ENCODE measurements around the gene INPP4B. TPM values are rescaled to one million over a fixed set of nuclear protein-coding genes. Genes with fewer than 3 reads are reported as not detected.
A peak's percentile ranks its signal among the peaks of the same experiment; 100 is the strongest.

INPP4B gene
- total RNA-seq, 1 experiment from 2014 or later = 53.7 TPM

- no peak for DNase-seq
- Histone ChIP-seq H3K4me2 (no peak overlapping the region), H3K79me2 (ENCODE audit: low read depth) (no peaks in the 10 kb centered on the region), H3K9me2 (ENCODE audit: insufficient read depth) (no peaks in the 10 kb centered on the region), H3K9me3 (ENCODE audit: insufficient read depth, low read depth) (no peaks in the 10 kb centered on the region), H3K27ac (peak overlapping the region; percentile 51), H3F3A (ENCODE audit: insufficient read depth, low read depth) (no peaks in the 10 kb centered on the region; the same call in 1 of the 2 replicates), H3K4me1 (replicated peaks; ENCODE audit: insufficient read depth) (0 out of 2 replicates have a peak, but pooled peaks cover 8% of the 10 kb centered on the region), H3K27me3 (ENCODE audit: insufficient read depth, low read depth) (no peaks in the 10 kb centered on the region), H3K36me3 (ENCODE audit: low read depth) (peaks cover 18% of the 10 kb centered on the region; the same call in 1 of the 2 replicates), H3K4me3 (no peak overlapping the region), H2AFZ (no peak overlapping the region), H4K20me1 (ENCODE audit: insufficient read depth) (no peaks in the 10 kb centered on the region)
- CTCF ChIA-PET = no interaction called here
- no TSS peak for BruUV-seq (replicated peaks)
- TF ChIP-seq, protein P1, sequence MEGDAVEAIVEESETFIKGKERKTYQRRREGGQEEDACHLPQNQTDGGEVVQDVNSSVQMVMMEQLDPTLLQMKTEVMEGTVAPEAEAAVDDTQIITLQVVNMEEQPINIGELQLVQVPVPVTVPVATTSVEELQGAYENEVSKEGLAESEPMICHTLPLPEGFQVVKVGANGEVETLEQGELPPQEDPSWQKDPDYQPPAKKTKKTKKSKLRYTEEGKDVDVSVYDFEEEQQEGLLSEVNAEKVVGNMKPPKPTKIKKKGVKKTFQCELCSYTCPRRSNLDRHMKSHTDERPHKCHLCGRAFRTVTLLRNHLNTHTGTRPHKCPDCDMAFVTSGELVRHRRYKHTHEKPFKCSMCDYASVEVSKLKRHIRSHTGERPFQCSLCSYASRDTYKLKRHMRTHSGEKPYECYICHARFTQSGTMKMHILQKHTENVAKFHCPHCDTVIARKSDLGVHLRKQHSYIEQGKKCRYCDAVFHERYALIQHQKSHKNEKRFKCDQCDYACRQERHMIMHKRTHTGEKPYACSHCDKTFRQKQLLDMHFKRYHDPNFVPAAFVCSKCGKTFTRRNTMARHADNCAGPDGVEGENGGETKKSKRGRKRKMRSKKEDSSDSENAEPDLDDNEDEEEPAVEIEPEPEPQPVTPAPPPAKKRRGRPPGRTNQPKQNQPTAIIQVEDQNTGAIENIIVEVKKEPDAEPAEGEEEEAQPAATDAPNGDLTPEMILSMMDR (conservative IDR thresholded peaks at IDR 0.05) = no peak
- TF ChIP-seq EZH2 (IDR thresholded peaks at IDR 0.05; ENCODE audit: low read depth) = no peak
- POLR2A ChIA-PET (ENCODE audit: unreplicated experiment) = no interaction called here
- intact Hi-C loops (cut with micrococcal nuclease; ENCODE audit: unreplicated experiment) = no loop called here
Observed at GRCh38 chr4:142416711-142417275, 429.3 kb downstream of the INPP4B start.

- H2AFZ ChIP-seq = no peak overlapping the region
- H3K27ac ChIP-seq = no peak overlapping the region; the same call in 1 of the 2 replicates
- no peak overlapping the region for H3K4me2 ChIP-seq
- BruUV-seq (replicated peaks) = no TSS peak
- no peaks in the 10 kb centered on the region for H3K9me3 ChIP-seq (ENCODE audit: insufficient read depth, low read depth)
- H3K36me3 ChIP-seq (ENCODE audit: low read depth) = peaks cover 18% of the 10 kb centered on the region; the same call in 1 of the 2 replicates
- no peaks in the 10 kb centered on the region; the same call in 1 of the 2 replicates for H3F3A ChIP-seq (ENCODE audit: insufficient read depth, low read depth)
- no peak overlapping the region for H3K4me3 ChIP-seq
- no peaks in the 10 kb centered on the region for H3K79me2 ChIP-seq (ENCODE audit: low read depth)
- 0 out of 2 replicates have a peak, but pooled peaks cover 8% of the 10 kb centered on the region for H3K4me1 ChIP-seq (replicated peaks; ENCODE audit: insufficient read depth)
- H3K9me2 ChIP-seq (ENCODE audit: insufficient read depth) = no peaks in the 10 kb centered on the region
- no peaks in the 10 kb centered on the region for H3K27me3 ChIP-seq (ENCODE audit: insufficient read depth, low read depth)
- intact Hi-C loops (cut with micrococcal nuclease; ENCODE audit: unreplicated experiment) = no loop called here
- POLR2A ChIA-PET (ENCODE audit: unreplicated experiment) = no interaction called here
- TF ChIP-seq EZH2 (IDR thresholded peaks at IDR 0.05; ENCODE audit: low read depth) = no peak
- TF ChIP-seq, protein P1 (conservative IDR thresholded peaks at IDR 0.05) = no peak
- H4K20me1 ChIP-seq (ENCODE audit: insufficient read depth) = no peaks in the 10 kb centered on the region
- CTCF ChIA-PET = no interaction called here
- no peak for DNase-seq
Observed at GRCh38 chr4:142416121-142416520, 430.0 kb downstream of the INPP4B start.

DNA sequence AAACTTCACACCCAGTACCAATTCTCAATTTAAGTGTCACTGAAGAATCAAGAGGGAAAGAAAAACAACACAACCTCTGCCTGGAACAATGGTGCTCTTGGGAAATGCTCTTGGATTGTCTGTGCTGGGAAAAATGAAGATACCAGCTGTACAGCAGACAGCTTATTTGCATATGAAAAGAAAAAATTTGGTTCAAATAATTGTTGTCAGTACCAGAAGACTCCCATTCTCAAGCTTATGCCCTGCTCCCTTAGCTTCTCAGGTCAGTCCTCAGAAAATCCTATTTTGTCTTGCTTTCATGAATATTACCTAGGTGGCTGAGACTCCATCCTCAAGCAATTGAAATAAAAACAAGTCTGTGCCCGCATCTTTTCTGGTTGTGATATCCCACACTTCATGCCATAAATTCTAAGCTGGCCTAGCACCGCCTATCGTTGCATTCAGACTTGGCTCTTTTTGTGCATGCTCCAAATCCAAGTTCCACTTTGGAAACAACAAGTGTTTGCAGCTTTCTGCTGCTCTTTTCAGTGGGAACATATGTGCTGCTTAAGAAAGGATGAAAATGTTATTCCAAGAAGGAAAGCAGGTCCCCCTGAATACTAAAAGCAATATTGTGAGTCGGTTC is 431.6 kb downstream of the INPP4B start:
- CTCF ChIA-PET = no interaction called here
- intact Hi-C loops (cut with micrococcal nuclease; ENCODE audit: unreplicated experiment) = no loop called here
- POLR2A ChIA-PET (ENCODE audit: unreplicated experiment) = interaction anchor here (0.6 kb wide), 1 partner anchor 9 kb away, joined by 3 read pairs; no protein-coding TSS in a partner anchor
- H3K79me2 ChIP-seq (ENCODE audit: low read depth) = peaks cover 5% of the 10 kb centered on the region; the same call in 1 of the 2 replicates
- peaks cover 18% of the 10 kb centered on the region; the same call in 1 of the 2 replicates for H3K36me3 ChIP-seq (ENCODE audit: low read depth)
- H2AFZ ChIP-seq = no peak overlapping the region
- H3K9me3 ChIP-seq (ENCODE audit: insufficient read depth, low read depth) = no peaks in the 10 kb centered on the region
- no peaks in the 10 kb centered on the region for H4K20me1 ChIP-seq (ENCODE audit: insufficient read depth)
- peaks cover 17% of the 10 kb centered on the region for H3K4me1 ChIP-seq (replicated peaks; ENCODE audit: insufficient read depth)
- no TSS peak for BruUV-seq (replicated peaks)
- H3K27me3 ChIP-seq (ENCODE audit: insufficient read depth, low read depth) = no peaks in the 10 kb centered on the region
- H3K27ac ChIP-seq = no peak overlapping the region
- no peak overlapping the region for H3K4me2 ChIP-seq
- H3F3A ChIP-seq (ENCODE audit: insufficient read depth, low read depth) = peaks cover 10% of the 10 kb centered on the region; the same call in 1 of the 2 replicates
- H3K4me3 ChIP-seq = no peak overlapping the region
- H3K9me2 ChIP-seq (ENCODE audit: insufficient read depth) = no peaks in the 10 kb centered on the region
- TF ChIP-seq EZH2 (IDR thresholded peaks at IDR 0.05; ENCODE audit: low read depth) = no peak
- TF ChIP-seq, protein P1 (conservative IDR thresholded peaks at IDR 0.05) = no peak
- no peak for DNase-seq
